H9 (cell line): Measurements from ENCODE around the gene LRRC73. TPM values are rescaled to one million over a fixed set of nuclear protein-coding genes. Genes with fewer than 3 reads are reported as not detected.

Experiments
- DNase-seq: peaks from one replicate; pipeline ENCODE4 v3.0.0-alpha.2; 2017
- H2AFZ ChIP-seq: one replicate; pipeline ENCODE4 v1.6.1; 2013; ENCODE audit warnings: mild to moderate bottlenecking, low read length, control low read depth, moderate library complexity
- H2AK5ac ChIP-seq: 2 replicates; pipeline ENCODE4 v1.6.1; 2013; ENCODE audit warnings: low read length, control low read depth, mixed read lengths; ENCODE audit not compliant: insufficient read length
- H2BK120ac ChIP-seq: one replicate; pipeline ENCODE4 v1.6.1; 2013; ENCODE audit warnings: low read depth, mild to moderate bottlenecking, low read length, control low read depth, inconsistent platforms; ENCODE audit not compliant: poor library complexity, severe bottlenecking
- H2BK12ac ChIP-seq: 2 replicates; pipeline ENCODE4 v1.6.1; 2013; ENCODE audit warnings: low read length, control low read depth, mixed read lengths, low read depth; ENCODE audit not compliant: insufficient read length
- H2BK15ac ChIP-seq: 2 replicates; pipeline ENCODE4 v1.6.1; 2013; ENCODE audit warnings: low read depth, low read length, control low read depth
- H2BK20ac ChIP-seq: one replicate; pipeline ENCODE4 v1.6.1; 2013; ENCODE audit warnings: low read depth, mild to moderate bottlenecking, low read length, control low read depth, inconsistent platforms; ENCODE audit not compliant: poor library complexity, severe bottlenecking
- H2BK5ac ChIP-seq: 2 replicates; pipeline ENCODE4 v1.6.1; 2013; ENCODE audit warnings: low read length, control low read depth, mixed read lengths; ENCODE audit not compliant: insufficient read length
- H3K14ac ChIP-seq: 2 replicates; pipeline ENCODE4 v1.6.1; 2013; ENCODE audit warnings: low read length, control low read depth; ENCODE audit not compliant: insufficient read depth
- H3K18ac ChIP-seq: 2 replicates; pipeline ENCODE4 v1.6.1; 2013; ENCODE audit warnings: low read depth, mild to moderate bottlenecking, mixed read lengths, low read length, control low read depth; ENCODE audit not compliant: insufficient read length
- H3K23ac ChIP-seq: 2 replicates; pipeline ENCODE4 v1.6.1; 2013; ENCODE audit warnings: low read length, control low read depth, mixed read lengths, low read depth; ENCODE audit not compliant: insufficient read length
- H3K23me2 ChIP-seq: 2 replicates; pipeline ENCODE4 v1.6.1; 2013; ENCODE audit warnings: low read depth, mild to moderate bottlenecking, mixed read lengths, low read length, control low read depth; ENCODE audit not compliant: insufficient read length, poor library complexity, severe bottlenecking
- H3K27ac ChIP-seq: 2 replicates; pipeline ENCODE4 v1.5.1; 2013; ENCODE audit warnings: low read length, control low read depth, mixed read lengths, low read depth; ENCODE audit not compliant: insufficient read length
- H3K27me3 ChIP-seq: 2 replicates; pipeline ENCODE4 v1.6.1; 2013; ENCODE audit warnings: low read length, control low read depth, inconsistent platforms; ENCODE audit not compliant: insufficient read depth
- H3K4ac ChIP-seq: 2 replicates; pipeline ENCODE4 v1.6.1; 2013; ENCODE audit warnings: low read depth, mild to moderate bottlenecking, control low read depth, inconsistent platforms, low read length, moderate library complexity
- H3K4me1 ChIP-seq: 2 replicates; pipeline ENCODE4 v1.6.1; 2013; ENCODE audit warnings: low read length, control low read depth, inconsistent platforms; ENCODE audit not compliant: insufficient read depth
- H3K4me2 ChIP-seq: 2 replicates; pipeline ENCODE4 v1.6.1; 2013; ENCODE audit warnings: low read length, control low read depth, mixed read lengths; ENCODE audit not compliant: insufficient read length, insufficient read depth
- H3K56ac ChIP-seq: 2 replicates; pipeline ENCODE4 v1.6.1; 2013; ENCODE audit warnings: low read depth, mild to moderate bottlenecking, mixed read lengths, low read length, control low read depth; ENCODE audit not compliant: insufficient read length
- H3K79me1 ChIP-seq: 2 replicates; pipeline ENCODE4 v1.6.1; 2013; ENCODE audit warnings: low read depth, mild to moderate bottlenecking, moderate library complexity, low read length, control low read depth, inconsistent platforms; ENCODE audit not compliant: insufficient read depth, poor library complexity, severe bottlenecking
- H3K79me2 ChIP-seq: 2 replicates; pipeline ENCODE4 v1.6.1; 2013; ENCODE audit warnings: low read length, control low read depth, inconsistent platforms; ENCODE audit not compliant: insufficient read depth
- H3K9ac ChIP-seq: 2 replicates; pipeline ENCODE4 v1.6.1; 2013; ENCODE audit warnings: low read length, control low read depth, mixed read lengths; ENCODE audit not compliant: insufficient read length; ENCODE audit errors: extremely low read depth
- H3K9me3 ChIP-seq: one replicate; pipeline ENCODE4 v1.6.1; 2013; ENCODE audit warnings: low read depth, low read length, inconsistent platforms; ENCODE audit not compliant: control insufficient read depth
- H3T11ph ChIP-seq: one replicate; pipeline ENCODE4 v1.6.1; 2013; ENCODE audit warnings: mild to moderate bottlenecking, low read length, control low read depth, inconsistent platforms
- H4K20me1 ChIP-seq: one replicate; pipeline ENCODE4 v1.6.1; 2013; ENCODE audit not compliant: control insufficient read depth, insufficient read length, insufficient read depth
- H4K5ac ChIP-seq: 2 replicates; pipeline ENCODE4 v1.6.1; 2013; ENCODE audit warnings: low read depth, mild to moderate bottlenecking, mixed read lengths, low read length, control low read depth; ENCODE audit not compliant: insufficient read length
- H4K8ac ChIP-seq: replicated peaks from 2 replicates; pipeline ENCODE4 v1.6.1; 2013; ENCODE audit warnings: low read length, control low read depth, mixed read lengths, low read depth; ENCODE audit not compliant: insufficient read length
- H4K91ac ChIP-seq: 2 replicates; pipeline ENCODE4 v1.6.1; 2013; ENCODE audit warnings: low read depth, mild to moderate bottlenecking, moderate library complexity, mixed read lengths, low read length, control low read depth; ENCODE audit not compliant: insufficient read length
- H3K27ac Mint-ChIP-seq, 3 experiments: 2 replicates in 2 of 3; 3 replicates in 1 of 3; pipeline ENCODE4 v1.8.0; 2020 to 2021; ENCODE audit warnings: mixed read lengths in 3 of 3, mild to moderate bottlenecking in 1 of 3, moderate library complexity in 1 of 3
- H3K27me3 Mint-ChIP-seq: 2 replicates; pipeline ENCODE4 v1.8.0; 2021; ENCODE audit warnings: low read depth, mild to moderate bottlenecking, moderate library complexity, mixed read lengths
- H3K36me3 Mint-ChIP-seq, 3 experiments: 2 replicates in 2 of 3; 3 replicates in 1 of 3; pipeline ENCODE4 v1.8.0; 2020 to 2021; ENCODE audit warnings: low read depth in 3 of 3, mixed read lengths in 3 of 3; ENCODE audit not compliant: insufficient read depth in 1 of 3
- H3K4me1 Mint-ChIP-seq, 2 experiments: 2 replicates each; pipeline ENCODE4 v1.8.0; 2020; ENCODE audit warnings: mixed read lengths in 2 of 2
- H3K4me3 Mint-ChIP-seq, 2 experiments: 2 replicates in 1 of 2; 3 replicates in 1 of 2; pipeline ENCODE4 v1.8.0; 2020 to 2021; ENCODE audit warnings: mild to moderate bottlenecking in 2 of 2, mixed read lengths in 2 of 2, moderate library complexity in 1 of 2
- H3K9me3 Mint-ChIP-seq, 2 experiments: 2 replicates in 1 of 2; 3 replicates in 1 of 2; pipeline ENCODE4 v1.8.0; 2020; ENCODE audit warnings: mild to moderate bottlenecking in 2 of 2, mixed read lengths in 2 of 2, moderate library complexity in 1 of 2
- WGBS: extraction: QIAGEN DNeasy Blood & Tissue Kit; methylation state at CpG from one replicate; pipeline ENCODE4 v1.1.7; 2013; ENCODE audit warnings: missing lambda C conversion rate, low lambda C conversion rate, mixed read lengths; ENCODE audit not compliant: insufficient read length; ENCODE audit errors: extremely low coverage; 5-methylcytosine and 5-hydroxymethylcytosine counted together
- total RNA-seq: library from RNA; stranded (reverse); gene quantifications from 2 replicates; pipeline ENCODE4 v1.2.1, GENCODE V29; 2021
- TF ChIP-seq, protein P1 (sequence below): fragments of 200-600 bp; sonication (generic); conservative IDR thresholded peaks from 3 replicates; pipeline ENCODE4 v1.8.0; 2021; ENCODE audit warnings: antibody characterized with exemption, mild to moderate bottlenecking

Gene LRRC73
- total RNA-seq, 1 experiment from 2014 or later, result 0.55 TPM

GRCh38 chr6:43520097-43520496 is 10.0 kb upstream of the LRRC73 start:
- H3K4me2 ChIP-seq, result no peak overlapping the region
- no peak overlapping the region for H2BK15ac ChIP-seq
- H3K14ac ChIP-seq, result no peak overlapping the region
- no peak overlapping the region for H2AK5ac ChIP-seq
- H3K9me3 Mint-ChIP-seq, result no peaks in the 10 kb centered on the region
- no peak overlapping the region for H4K8ac ChIP-seq
- TF ChIP-seq, protein P1, sequence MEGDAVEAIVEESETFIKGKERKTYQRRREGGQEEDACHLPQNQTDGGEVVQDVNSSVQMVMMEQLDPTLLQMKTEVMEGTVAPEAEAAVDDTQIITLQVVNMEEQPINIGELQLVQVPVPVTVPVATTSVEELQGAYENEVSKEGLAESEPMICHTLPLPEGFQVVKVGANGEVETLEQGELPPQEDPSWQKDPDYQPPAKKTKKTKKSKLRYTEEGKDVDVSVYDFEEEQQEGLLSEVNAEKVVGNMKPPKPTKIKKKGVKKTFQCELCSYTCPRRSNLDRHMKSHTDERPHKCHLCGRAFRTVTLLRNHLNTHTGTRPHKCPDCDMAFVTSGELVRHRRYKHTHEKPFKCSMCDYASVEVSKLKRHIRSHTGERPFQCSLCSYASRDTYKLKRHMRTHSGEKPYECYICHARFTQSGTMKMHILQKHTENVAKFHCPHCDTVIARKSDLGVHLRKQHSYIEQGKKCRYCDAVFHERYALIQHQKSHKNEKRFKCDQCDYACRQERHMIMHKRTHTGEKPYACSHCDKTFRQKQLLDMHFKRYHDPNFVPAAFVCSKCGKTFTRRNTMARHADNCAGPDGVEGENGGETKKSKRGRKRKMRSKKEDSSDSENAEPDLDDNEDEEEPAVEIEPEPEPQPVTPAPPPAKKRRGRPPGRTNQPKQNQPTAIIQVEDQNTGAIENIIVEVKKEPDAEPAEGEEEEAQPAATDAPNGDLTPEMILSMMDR, result no peak
- H3K27ac Mint-ChIP-seq, result no peak overlapping the region
- H3K79me1 ChIP-seq, result peaks cover 13% of the 10 kb centered on the region
- no peaks in the 10 kb centered on the region for H4K20me1 ChIP-seq
- no peak overlapping the region for H4K5ac ChIP-seq
- H3K36me3 Mint-ChIP-seq, result peaks cover 14 to 46% (median 38%) of the 10 kb centered on the region in 3 experiments
- peaks cover 9% of the 10 kb centered on the region for H3K23me2 ChIP-seq
- H2BK120ac ChIP-seq, result no peak overlapping the region
- H2BK5ac ChIP-seq, result no peak overlapping the region
- peaks cover 17% of the 10 kb centered on the region; the same call in 1 of the 2 replicates for H3K79me2 ChIP-seq
- no peak overlapping the region for H2BK12ac ChIP-seq
- H3K4me3 Mint-ChIP-seq, result no peak overlapping the region
- H3K9me3 ChIP-seq, result no peaks in the 10 kb centered on the region
- no CpG with 5 or more reads among the region's 8 CpGs for WGBS
- H2AFZ ChIP-seq, result no peak overlapping the region
- no peak overlapping the region for H3K23ac ChIP-seq
- H3K18ac ChIP-seq, result no peak overlapping the region
- H3K9ac ChIP-seq, result no peak overlapping the region
- no peak overlapping the region for H3K27ac ChIP-seq
- no peak overlapping the region for H3T11ph ChIP-seq
- no peaks in the 10 kb centered on the region for H3K27me3 Mint-ChIP-seq
- no peaks in the 10 kb centered on the region for H3K4me1 ChIP-seq
- no peaks in the 10 kb centered on the region for H3K27me3 ChIP-seq
- H3K4me1 Mint-ChIP-seq, result peaks cover 11% of the 10 kb centered on the region in 2 experiments
- no peak overlapping the region for H3K4ac ChIP-seq
- no peak overlapping the region for H3K56ac ChIP-seq
- DNase-seq, result no peak
- H4K91ac ChIP-seq, result no peak overlapping the region
- H2BK20ac ChIP-seq, result no peak overlapping the region
